Vagina (tissue), 2 donors: ENCODE measurements around the gene NDST1. TPM values are rescaled to one million over a fixed set of nuclear protein-coding genes. Genes with fewer than 3 reads are reported as not detected.

Experiments
- DNase-seq, 2 donors: peaks; one replicate each; pipeline ENCODE4 v3.0.0-alpha.2; 2017; ENCODE audit errors: extremely low spot score in 2 of 2
- H3K27ac ChIP-seq: fragments of 200-600 bp; sonication (generic); one replicate; pipeline ENCODE4 v1.5.1; 2019
- H3K27me3 ChIP-seq: fragments of 200-600 bp; sonication (generic); one replicate; pipeline ENCODE4 v1.5.1; 2019
- H3K36me3 ChIP-seq, 2 donors: fragments of 200-600 bp; sonication (generic); one replicate each; pipeline ENCODE4 v1.5.1; 2017 to 2019
- H3K4me1 ChIP-seq: fragments of 200-600 bp; sonication (generic); one replicate; pipeline ENCODE4 v1.5.1; 2019
- H3K4me3 ChIP-seq, 2 donors: fragments of 200-600 bp; sonication (generic); 1 replicate in 1 of 2; 2 replicates in 1 of 2; pipeline ENCODE4 v1.5.1; 2016 to 2019
- H3K9me3 ChIP-seq: fragments of 200-600 bp; sonication (generic); one replicate; pipeline ENCODE4 v1.5.1; 2019
- CTCF ChIP-seq, 3 experiments: fragments of 450-650 bp in 2 of 3; fragments of 200-600 bp in 1 of 3; sonication (generic) in 1 of 3; IDR thresholded peaks; one replicate each; pipeline ENCODE4 v1.5.1; 2017 to 2019; ENCODE audit warnings: antibody characterized with exemption in 3 of 3, mild to moderate bottlenecking in 2 of 3, moderate library complexity in 2 of 3
- POLR2A ChIP-seq, 2 donors: fragments of 450-650 bp; IDR thresholded peaks; one replicate each; pipeline ENCODE4 v1.6.1; 2017; ENCODE audit warnings: antibody characterized with exemption in 2 of 2, mild to moderate bottlenecking in 2 of 2, moderate library complexity in 2 of 2
- POLR2AphosphoS5 ChIP-seq, 2 donors: sonication (generic); formaldehyde crosslinking; IDR thresholded peaks; one replicate each; pipeline ENCODE4 v1.9.0; 2017; ENCODE audit warnings: antibody characterized with exemption in 2 of 2, mild to moderate bottlenecking in 2 of 2, low read depth in 1 of 2; ENCODE audit not compliant: insufficient read depth in 1 of 2
- intact Hi-C: fragments of 100-400 bp; cut with DNase I; formaldehyde crosslinking; loops from one replicate; pipeline ENCODE4 v1.15.1; 2023
- total RNA-seq: library from RNA; depleted of rRNA; stranded (reverse); fragments of >200 nt; gene quantifications from one replicate; pipeline ENCODE4 v1.2.3, GENCODE V29; 2016

NDST1 gene
- total RNA-seq, 1 donor from 2014 or later = 73.9 TPM

DNA sequence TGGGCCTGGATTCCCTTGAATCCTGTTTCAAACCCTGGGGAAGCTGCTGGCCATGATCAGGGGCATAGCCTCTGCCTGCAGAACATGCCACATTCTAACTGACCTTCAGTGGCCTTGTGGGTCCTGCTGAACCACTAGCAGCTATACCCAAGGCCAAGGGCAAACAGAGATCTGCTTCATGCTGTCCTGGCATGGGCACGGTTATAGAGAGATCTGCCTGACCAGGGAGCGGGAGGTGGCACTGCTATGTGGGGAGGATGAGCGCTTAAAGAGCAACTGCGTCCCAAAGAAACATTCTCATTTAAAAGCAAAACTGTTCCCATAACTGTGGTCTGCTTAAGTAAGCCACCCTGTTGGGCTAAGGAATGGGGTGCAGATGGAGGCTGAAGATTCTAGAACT is 96.1 kb downstream of the NDST1 start:
- H3K4me3 ChIP-seq = no peak overlapping the region
- no peak for TF ChIP-seq CTCF (IDR thresholded peaks at IDR 0.05)
- no peak for TF ChIP-seq POLR2AphosphoS5 (IDR thresholded peaks at IDR 0.05; ENCODE audit: insufficient read depth in 1 of 2, low read depth in 1 of 2)
- TF ChIP-seq POLR2A (IDR thresholded peaks at IDR 0.05) = no peak
- H3K4me1 ChIP-seq = peaks cover 22% of the 10 kb centered on the region
- H3K27ac ChIP-seq = no peak overlapping the region
- no peaks in the 10 kb centered on the region for H3K9me3 ChIP-seq
- H3K36me3 ChIP-seq = no peaks in the 10 kb centered on the region
- intact Hi-C loops = no loop called here
- H3K27me3 ChIP-seq = no peaks in the 10 kb centered on the region
- no peak for DNase-seq

GRCh38 chr5:150604894-150605440 is 97.0 kb downstream of the NDST1 start:
- H3K9me3 ChIP-seq = no peaks in the 10 kb centered on the region
- no peaks in the 10 kb centered on the region for H3K36me3 ChIP-seq
- no peak for DNase-seq
- H3K27ac ChIP-seq = no peak overlapping the region
- H3K4me3 ChIP-seq = no peak overlapping the region
- TF ChIP-seq CTCF (IDR thresholded peaks at IDR 0.05) = no peak
- TF ChIP-seq POLR2AphosphoS5 (IDR thresholded peaks at IDR 0.05; ENCODE audit: insufficient read depth in 1 of 2, low read depth in 1 of 2) = no peak
- no peak for TF ChIP-seq POLR2A (IDR thresholded peaks at IDR 0.05)
- H3K4me1 ChIP-seq = peaks cover 16% of the 10 kb centered on the region
- intact Hi-C loops = no loop called here
- no peaks in the 10 kb centered on the region for H3K27me3 ChIP-seq

DNA sequence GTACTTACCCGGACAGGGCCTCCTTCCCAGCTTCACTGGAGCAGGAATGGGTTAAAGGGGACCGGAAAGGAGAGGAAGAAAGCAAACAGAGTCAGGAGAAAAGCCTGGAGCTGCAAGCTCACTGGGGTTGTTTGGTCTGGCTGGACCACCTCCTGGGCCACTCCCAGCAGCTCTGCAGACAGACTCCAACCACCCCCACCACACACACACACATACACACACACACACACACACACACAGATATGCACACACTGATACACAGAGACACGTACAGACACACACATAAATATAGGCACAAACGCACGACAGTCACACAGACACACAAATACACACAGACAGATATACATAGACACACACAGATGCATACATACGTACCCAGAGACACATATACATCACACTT is 97.6 kb downstream of the NDST1 start:
- intact Hi-C loops = no loop called here
- Histone ChIP-seq H3K27me3 (no peaks in the 10 kb centered on the region), H3K4me3 (no peak overlapping the region), H3K9me3 (no peaks in the 10 kb centered on the region), H3K4me1 (peaks cover 16% of the 10 kb centered on the region), H3K36me3 (no peaks in the 10 kb centered on the region), H3K27ac (no peak overlapping the region)
- no peak for DNase-seq
- TF ChIP-seq POLR2AphosphoS5 (IDR thresholded peaks at IDR 0.05; ENCODE audit: insufficient read depth in 1 of 2, low read depth in 1 of 2) (no peak), POLR2A (IDR thresholded peaks at IDR 0.05) (no peak), CTCF (IDR thresholded peaks at IDR 0.05) (no peak)

- intact Hi-C loops = no loop called here
Observed at GRCh38 chr5:150606476-150606875, 98.5 kb downstream of the NDST1 start.

More at GRCh38 chr5:150606476-150606875, 98.5 kb downstream of the NDST1 start:
- Histone ChIP-seq H3K9me3 (no peaks in the 10 kb centered on the region), H3K4me3 (no peak overlapping the region), H3K27ac (no peak overlapping the region), H3K27me3 (no peaks in the 10 kb centered on the region), H3K36me3 (no peaks in the 10 kb centered on the region), H3K4me1 (peaks cover 7% of the 10 kb centered on the region)
- TF ChIP-seq POLR2AphosphoS5 (IDR thresholded peaks at IDR 0.05; ENCODE audit: insufficient read depth in 1 of 2, low read depth in 1 of 2) = no peak
- no peak for TF ChIP-seq POLR2A (IDR thresholded peaks at IDR 0.05)
- TF ChIP-seq CTCF (IDR thresholded peaks at IDR 0.05) = no peak
- no peak for DNase-seq
